GM18526 (cell line): ENCODE data around the gene UBL7.
A peak's percentile ranks its signal among the peaks of the same experiment; 100 is the strongest.

Source experiments
- POLR2A ChIP-seq: IDR thresholded peaks from 3 replicates; pipeline ENCODE4 v1.6.1; 2011; ENCODE audit not compliant: insufficient read length; ENCODE audit errors: extremely low read depth

The UBL7 gene

GRCh38 chr15:74400313-74400860 is 60.6 kb downstream of the UBL7 start:
- TF ChIP-seq POLR2A, result no peak

GRCh38 chr15:74399511-74400312 is 61.2 kb downstream of the UBL7 start:
- peak; percentile 51 for TF ChIP-seq POLR2A

GRCh38 chr15:74399100-74399499 is 61.9 kb downstream of the UBL7 start:
- no peak for TF ChIP-seq POLR2A

- TF ChIP-seq POLR2A, result no peak
These were observed 62.8 kb downstream of the UBL7 start for GRCh38 chr15:74398183-74398582.

GRCh38 chr15:74397239-74398068 is 63.5 kb downstream of the UBL7 start:
- TF ChIP-seq POLR2A, result peak; percentile 9

GRCh38 chr15:74396445-74397238 is 64.3 kb downstream of the UBL7 start:
- peak; percentile 67 for TF ChIP-seq POLR2A

GRCh38 chr15:74396146-74396438 is 64.9 kb downstream of the UBL7 start:
- no peak for TF ChIP-seq POLR2A
